DND-41 (cell line): ENCODE measurements around the gene CFAP77.

Source experiments
- ATAC-seq: fragments of 200-7000 bp; cut with Tn5 transposase; 3 replicates; pipeline ENCODE4 v1.9.1; 2021; ENCODE audit warnings: low read depth; ENCODE audit not compliant: insufficient read depth
- DNase-seq: peaks from one replicate; pipeline ENCODE4 v3.0.0-alpha.2; 2020
- H2AFZ ChIP-seq: 2 replicates; pipeline ENCODE4 v1.6.0; 2012; ENCODE audit warnings: low read depth, low read length
- H3K27ac ChIP-seq: 2 replicates; pipeline ENCODE4 v1.5.1; 2012; ENCODE audit warnings: low read length, inconsistent platforms
- H3K27me3 ChIP-seq: fragments of 200-600 bp; sonication (generic); 2 replicates; pipeline ENCODE4 v1.6.0; 2012; ENCODE audit warnings: low read length, mild to moderate bottlenecking, inconsistent platforms; ENCODE audit not compliant: insufficient read depth, poor library complexity
- H3K36me3 ChIP-seq: 2 replicates; pipeline ENCODE4 v1.5.1; 2012; ENCODE audit warnings: low read length, inconsistent platforms; ENCODE audit not compliant: insufficient read depth
- H3K4me1 ChIP-seq: 2 replicates; pipeline ENCODE4 v1.5.1; 2012; ENCODE audit warnings: mild to moderate bottlenecking, low read length; ENCODE audit not compliant: insufficient read depth
- H3K4me2 ChIP-seq: 2 replicates; pipeline ENCODE4 v1.6.0; 2012; ENCODE audit warnings: mild to moderate bottlenecking, moderate library complexity, low read length, inconsistent platforms; ENCODE audit not compliant: insufficient read depth
- H3K4me3 ChIP-seq, 2 experiments: fragments of 200-600 bp in 1 of 2; shearing (Covaris generic) in 1 of 2; 2 replicates each; pipeline ENCODE4 v1.5.1; 2012 to 2016; ENCODE audit warnings: inconsistent platforms in 2 of 2, low read length in 2 of 2, mild to moderate bottlenecking in 2 of 2, low read depth in 1 of 2, moderate library complexity in 1 of 2
- H3K79me2 ChIP-seq: 2 replicates; pipeline ENCODE4 v1.6.0; 2012; ENCODE audit warnings: low read length, inconsistent platforms; ENCODE audit not compliant: insufficient read depth
- H3K9ac ChIP-seq: 2 replicates; pipeline ENCODE4 v1.6.0; 2012; ENCODE audit warnings: low read depth, mild to moderate bottlenecking, inconsistent platforms, low read length, moderate library complexity
- H3K9me3 ChIP-seq: 2 replicates; pipeline ENCODE4 v1.5.1; 2012; ENCODE audit warnings: low read length, moderate library complexity, mild to moderate bottlenecking, inconsistent platforms; ENCODE audit not compliant: insufficient read depth, severe bottlenecking
- H4K20me1 ChIP-seq: 2 replicates; pipeline ENCODE4 v1.6.0; 2012; ENCODE audit warnings: low read length; ENCODE audit not compliant: insufficient read depth
- EZH2 ChIP-seq: IDR thresholded peaks from 3 replicates; pipeline ENCODE4 v1.6.1; 2012; ENCODE audit warnings: borderline replicate concordance, low read depth, mild to moderate bottlenecking, moderate library complexity, low read length, inconsistent platforms; ENCODE audit not compliant: severe bottlenecking
- TF ChIP-seq, protein P1 (sequence below): IDR thresholded peaks from 2 replicates; pipeline ENCODE4 v1.5.1; 2012; ENCODE audit warnings: borderline replicate concordance, low read length, moderate library complexity, mild to moderate bottlenecking; ENCODE audit not compliant: poor library complexity, severe bottlenecking; ENCODE audit errors: extremely low read depth

The CFAP77 gene

DNA sequence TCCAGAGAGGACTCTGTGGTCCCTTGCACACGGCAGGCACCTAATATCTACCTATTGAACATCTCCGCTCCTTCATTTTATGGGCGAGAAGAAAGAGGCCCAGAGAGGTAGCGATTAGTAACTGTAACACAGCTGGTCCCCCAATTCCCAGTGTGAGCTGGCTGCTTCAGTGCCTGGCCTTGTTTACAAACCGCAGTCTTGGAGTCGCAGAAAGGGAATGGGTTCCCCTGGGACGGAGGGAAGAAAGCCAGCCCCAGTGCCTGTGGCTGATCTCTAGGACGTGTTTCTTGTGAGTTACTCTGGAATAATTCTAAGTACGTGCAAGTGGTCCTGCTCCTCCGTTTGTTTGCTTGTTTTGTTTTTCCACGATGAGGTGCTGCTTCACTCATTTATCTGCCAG is 52.0 kb downstream of the CFAP77 start:
- no peaks in the 10 kb centered on the region for H3K4me1 ChIP-seq
- no peak for TF ChIP-seq EZH2
- TF ChIP-seq, protein P1, sequence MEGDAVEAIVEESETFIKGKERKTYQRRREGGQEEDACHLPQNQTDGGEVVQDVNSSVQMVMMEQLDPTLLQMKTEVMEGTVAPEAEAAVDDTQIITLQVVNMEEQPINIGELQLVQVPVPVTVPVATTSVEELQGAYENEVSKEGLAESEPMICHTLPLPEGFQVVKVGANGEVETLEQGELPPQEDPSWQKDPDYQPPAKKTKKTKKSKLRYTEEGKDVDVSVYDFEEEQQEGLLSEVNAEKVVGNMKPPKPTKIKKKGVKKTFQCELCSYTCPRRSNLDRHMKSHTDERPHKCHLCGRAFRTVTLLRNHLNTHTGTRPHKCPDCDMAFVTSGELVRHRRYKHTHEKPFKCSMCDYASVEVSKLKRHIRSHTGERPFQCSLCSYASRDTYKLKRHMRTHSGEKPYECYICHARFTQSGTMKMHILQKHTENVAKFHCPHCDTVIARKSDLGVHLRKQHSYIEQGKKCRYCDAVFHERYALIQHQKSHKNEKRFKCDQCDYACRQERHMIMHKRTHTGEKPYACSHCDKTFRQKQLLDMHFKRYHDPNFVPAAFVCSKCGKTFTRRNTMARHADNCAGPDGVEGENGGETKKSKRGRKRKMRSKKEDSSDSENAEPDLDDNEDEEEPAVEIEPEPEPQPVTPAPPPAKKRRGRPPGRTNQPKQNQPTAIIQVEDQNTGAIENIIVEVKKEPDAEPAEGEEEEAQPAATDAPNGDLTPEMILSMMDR = no peak
- H3K36me3 ChIP-seq = no peaks in the 10 kb centered on the region
- H3K27ac ChIP-seq = no peak overlapping the region
- no peak overlapping the region for H3K4me2 ChIP-seq
- H4K20me1 ChIP-seq = no peaks in the 10 kb centered on the region
- no peaks in the 10 kb centered on the region for H3K27me3 ChIP-seq
- ATAC-seq (no peak), DNase-seq (no peak)
- H3K4me3 ChIP-seq = no peak overlapping the region
- no peaks in the 10 kb centered on the region for H3K79me2 ChIP-seq
- H2AFZ ChIP-seq = no peak overlapping the region
- no peaks in the 10 kb centered on the region for H3K9me3 ChIP-seq
- H3K9ac ChIP-seq = no peak overlapping the region

DNA sequence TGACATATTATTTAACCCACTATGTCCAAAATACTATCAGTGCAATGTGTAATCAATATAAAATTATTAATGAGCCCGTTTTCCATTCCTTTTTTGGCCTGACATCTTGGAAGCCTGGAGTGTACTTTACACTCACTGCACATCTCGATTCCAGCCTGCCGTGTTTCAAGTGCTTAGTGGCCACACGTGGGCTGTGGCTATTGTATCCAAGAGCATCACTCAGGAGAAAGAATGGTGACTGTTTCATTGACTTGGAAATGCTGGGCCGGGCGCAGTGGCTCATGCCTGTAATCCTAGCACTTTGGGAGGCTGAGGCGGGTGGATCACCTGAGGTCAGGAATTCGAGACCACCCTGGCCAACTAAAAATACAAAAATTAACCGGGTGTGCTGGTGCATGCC is 54.5 kb downstream of the CFAP77 start:
- no peaks in the 10 kb centered on the region for H4K20me1 ChIP-seq
- no peak overlapping the region for H3K4me2 ChIP-seq
- no peaks in the 10 kb centered on the region for H3K9me3 ChIP-seq
- H3K9ac ChIP-seq = no peak overlapping the region
- H3K27me3 ChIP-seq = no peaks in the 10 kb centered on the region
- no peak overlapping the region for H2AFZ ChIP-seq
- ATAC-seq = no peak
- no peak for TF ChIP-seq EZH2
- TF ChIP-seq, protein P1 = no peak
- no peak for DNase-seq
- H3K79me2 ChIP-seq = no peaks in the 10 kb centered on the region
- no peak overlapping the region for H3K4me3 ChIP-seq
- H3K27ac ChIP-seq = no peak overlapping the region
- H3K4me1 ChIP-seq = no peaks in the 10 kb centered on the region
- H3K36me3 ChIP-seq = no peaks in the 10 kb centered on the region

DNA sequence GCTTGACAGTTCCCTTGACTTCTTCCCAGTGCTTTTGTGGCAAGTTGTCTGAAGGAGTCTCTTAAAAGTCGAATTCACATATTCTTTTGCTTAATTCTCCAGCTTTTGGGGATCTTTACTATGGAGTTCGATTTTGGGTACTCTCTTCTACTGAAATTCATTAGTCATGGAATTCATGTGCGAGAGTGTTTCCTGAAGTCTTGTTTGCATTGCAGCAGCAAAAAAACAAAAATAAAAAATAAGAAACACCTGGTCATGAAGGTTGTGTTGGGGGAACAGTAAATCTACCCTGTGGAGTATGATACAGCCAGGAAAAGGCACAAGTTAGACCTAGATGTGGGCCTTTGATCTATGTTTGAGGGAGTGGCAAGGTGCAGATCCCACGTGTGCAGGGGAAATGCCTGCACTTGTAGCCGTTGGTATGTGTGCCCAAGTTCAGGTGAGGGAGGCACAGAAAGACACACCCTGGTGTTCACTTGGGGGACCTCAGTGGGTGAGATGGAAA is 55.2 kb downstream of the CFAP77 start:
- H3K27me3 ChIP-seq = no peaks in the 10 kb centered on the region

More for the DNA sequence above, 55.2 kb downstream of the CFAP77 start:
- Histone ChIP-seq H3K4me2 (no peak overlapping the region), H3K4me1 (no peaks in the 10 kb centered on the region), H3K79me2 (no peaks in the 10 kb centered on the region), H3K9ac (no peak overlapping the region), H3K4me3 (no peak overlapping the region), H4K20me1 (no peaks in the 10 kb centered on the region), H3K27ac (no peak overlapping the region), H3K9me3 (no peaks in the 10 kb centered on the region), H3K36me3 (no peaks in the 10 kb centered on the region), H2AFZ (no peak overlapping the region)
- ATAC-seq = no peak
- DNase-seq = no peak
- TF ChIP-seq, protein P1 = no peak
- TF ChIP-seq EZH2 = no peak
